Measurements from ENCODE around the gene ELANE. TPM values are rescaled to one million over a fixed set of nuclear protein-coding genes. Genes with fewer than 3 reads are reported as not detected.

ELANE gene
- total RNA-seq, 4 donors from 2014 or later, result 0.51 to 1.9 TPM; not detected in 2

- H3K4me3 ChIP-seq (ENCODE audit: low read depth, poor library complexity, severe bottlenecking), result no peak overlapping the region
- intact Hi-C loops (cut with DNase I; ENCODE audit: low total_unique reads), result no loop called here
- no peak for TF ChIP-seq POLR2A (IDR thresholded peaks at IDR 0.05)
- TF ChIP-seq CTCF (IDR thresholded peaks at IDR 0.05), result no peak
- no peak for DNase-seq (ENCODE audit: low spot score in 2 of 2)
- WGBS, 2 donors, result 86% methylated on average over 32 to 35 of the region's 37 CpGs
These were observed 27.8 kb downstream of the ELANE start for GRCh38 chr19:879711-880438.

- DNase-seq (ENCODE audit: low spot score in 2 of 2), result no peak
- WGBS, 2 donors, result 97 to 98% methylated on average over 29 to 34 of the region's 34 CpGs
- intact Hi-C loops (cut with DNase I; ENCODE audit: low total_unique reads), result no loop called here
- TF ChIP-seq POLR2A (IDR thresholded peaks at IDR 0.05) (no peak), CTCF (IDR thresholded peaks at IDR 0.05) (no peak)
- H3K4me3 ChIP-seq (ENCODE audit: low read depth, poor library complexity, severe bottlenecking), result no peak overlapping the region
These were observed 29.4 kb downstream of the ELANE start for GRCh38 chr19:881385-882071.

- no peak overlapping the region for H3K4me3 ChIP-seq (ENCODE audit: low read depth, poor library complexity, severe bottlenecking)
- TF ChIP-seq CTCF (IDR thresholded peaks at IDR 0.05) (no peak), POLR2A (IDR thresholded peaks at IDR 0.05) (no peak)
- DNase-seq (ENCODE audit: low spot score in 2 of 2), result no peak
- 92 to 95% methylated on average over 30 of the region's 30 CpGs for WGBS, 2 donors
- intact Hi-C loops (cut with DNase I; ENCODE audit: low total_unique reads), result no loop called here
These were observed 30.9 kb downstream of the ELANE start for GRCh38 chr19:882871-883497.

GRCh38 chr19:883661-884211 is 31.6 kb downstream of the ELANE start:
- H3K4me3 ChIP-seq (ENCODE audit: low read depth, poor library complexity, severe bottlenecking), result no peak overlapping the region
- DNase-seq (ENCODE audit: low spot score in 2 of 2), result no peak
- TF ChIP-seq POLR2A (IDR thresholded peaks at IDR 0.05) (no peak), CTCF (IDR thresholded peaks at IDR 0.05) (no peak)
- 71 to 72% methylated on average over 11 to 20 of the region's 22 CpGs for WGBS, 2 donors
- intact Hi-C loops (cut with DNase I; ENCODE audit: low total_unique reads), result no loop called here

GRCh38 chr19:884420-885211 is 32.5 kb downstream of the ELANE start:
- no peak overlapping the region for H3K4me3 ChIP-seq (ENCODE audit: low read depth, poor library complexity, severe bottlenecking)
- WGBS, 2 donors, result 90 to 93% methylated on average over 38 to 44 of the region's 51 CpGs
- no peak for TF ChIP-seq POLR2A (IDR thresholded peaks at IDR 0.05)
- no peak for TF ChIP-seq CTCF (IDR thresholded peaks at IDR 0.05)
- intact Hi-C loops (cut with DNase I; ENCODE audit: low total_unique reads), result no loop called here
- no peak for DNase-seq (ENCODE audit: low spot score in 2 of 2)
